ENCODE measurements around the gene LRSAM1.

- TF ChIP-seq POU2F2 (IDR thresholded peaks at IDR 0.05; ENCODE audit: low read depth, low read length) (peak; percentile 65; the same call in 1 of the 2 replicates), POLR2A (IDR thresholded peaks at IDR 0.05; ENCODE audit: low read depth, low read length) (no peak; the same call in none of the 2 replicates), POLR2AphosphoS5 (IDR thresholded peaks at IDR 0.05; ENCODE audit: low read depth, low read length) (peak; percentile 25; the same call in 1 of the 2 replicates), TAF1 (IDR thresholded peaks at IDR 0.05; ENCODE audit: low read depth, low read length) (no peak)
Measured at GRCh38 chr9:127444283-127444920, 6.9 kb upstream of the LRSAM1 start.

Data from GM12891 (cell line).